K562 (cell line): ENCODE data around the gene PYGB. TPM values are rescaled to one million over a fixed set of nuclear protein-coding genes. Genes with fewer than 3 reads are reported as not detected.

ENCODE experiments used
- ATAC-seq: fragments of 200-7000 bp; cut with Tn5 transposase; 3 replicates; pipeline ENCODE4 v1.9.1; 2020; ENCODE audit warnings: moderate library complexity
- BruUV-seq: library from RNA; stranded (reverse); fragments of 400-500 nt; replicated peaks from 2 replicates; lab custom pipeline; 2021; lab: Mats Ljungman, UMichigan
- CTCF ChIA-PET: fragments of 300-600 bp; formaldehyde crosslinking; extraction: SDS; loops from one replicate; lab custom pipeline; 2021; ENCODE audit warnings: low intra/inter-chr PET ratio; lab: Yijun Ruan, JAX
- POLR2A ChIA-PET: fragments of 300-600, 350-650 bp; sonication (Branson Sonifier 250); formaldehyde crosslinking; extraction: SDS; loops from one replicate; lab custom pipeline; 2021; ENCODE audit warnings: antibody characterized with exemption, inconsistent platforms; lab: Yijun Ruan, JAX
- DNase-seq, 4 experiments: peaks; one replicate each; pipeline versions ENCODE4 v3.0.0 to v3.0.0-alpha.2; 2011 to 2018; ENCODE audit warnings: low spot score in 3 of 4, mixed read lengths in 3 of 4; ENCODE audit errors: extremely low read depth in 1 of 4
- FAIRE-seq: peaks from 2 replicates; lab custom pipeline; 2011; peaks lifted over from hg19 to GRCh38; lab: Jason Lieb, UNC
- H2AFZ ChIP-seq: 2 replicates; pipeline ENCODE4 v1.6.0; 2011; ENCODE audit warnings: low read depth, low read length, control low read depth, inconsistent platforms
- H3K27ac ChIP-seq: fragments of 200-600 bp; 3 replicates; pipeline ENCODE4 v1.8.0; 2011; ENCODE audit warnings: low read depth, mild to moderate bottlenecking, control low read depth, inconsistent platforms, low read length, moderate library complexity, mixed read lengths; ENCODE audit errors: extremely low read depth
- H3K27me3 ChIP-seq, 2 experiments: fragments of 300-600 bp in 1 of 2; 2 replicates in 1 of 2; 3 replicates in 1 of 2; pipeline versions ENCODE4 v1.6.0 to v1.8.0; 2011; ENCODE audit warnings: inconsistent platforms in 2 of 2, low read length in 2 of 2, mild to moderate bottlenecking in 1 of 2, mixed read lengths in 1 of 2, moderate library complexity in 1 of 2; ENCODE audit not compliant: control insufficient read depth in 2 of 2, insufficient read depth in 2 of 2
- H3K36me3 ChIP-seq: fragments of 300-600 bp; 3 replicates; pipeline ENCODE4 v1.8.0; 2011; ENCODE audit warnings: mild to moderate bottlenecking, low read length, inconsistent platforms; ENCODE audit not compliant: control insufficient read depth, insufficient read depth
- H3K4me1 ChIP-seq, 2 experiments: fragments of 200-600 bp in 1 of 2; replicated peaks in 1 of 2; 2 replicates in 1 of 2; 3 replicates in 1 of 2; pipeline versions ENCODE4 v1.5.1 to v1.8.0; 2011; ENCODE audit warnings: inconsistent platforms in 2 of 2, low read length in 2 of 2, mild to moderate bottlenecking in 1 of 2, mixed read lengths in 1 of 2, moderate library complexity in 1 of 2; ENCODE audit not compliant: control insufficient read depth in 2 of 2, insufficient read depth in 2 of 2
- H3K4me2 ChIP-seq: 2 replicates; pipeline ENCODE4 v1.6.1; 2011; ENCODE audit warnings: low read length, control low read depth, inconsistent platforms, mixed read lengths; ENCODE audit not compliant: insufficient read depth
- H3K4me3 ChIP-seq: fragments of 200-600 bp; sonication (generic), shearing (Covaris generic); 2 replicates; pipeline ENCODE4 v1.5.1; 2016; ENCODE audit warnings: control low read depth, inconsistent platforms
- H3K79me2 ChIP-seq: fragments of 200-600 bp; 3 replicates; pipeline ENCODE4 v1.8.0; 2011; ENCODE audit warnings: low read length, inconsistent platforms; ENCODE audit not compliant: control insufficient read depth, insufficient read depth
- H3K9ac ChIP-seq, 2 experiments: 2 replicates each; pipeline versions ENCODE4 v1.6.0 to v1.6.1; 2011; ENCODE audit warnings: low read depth in 2 of 2, low read length in 2 of 2, control low read depth in 1 of 2, inconsistent platforms in 1 of 2, mild to moderate bottlenecking in 1 of 2, mixed read lengths in 1 of 2; ENCODE audit not compliant: insufficient read depth in 1 of 2
- H3K9me1 ChIP-seq: one replicate; pipeline ENCODE4 v1.6.0; 2011; ENCODE audit warnings: inconsistent platforms, mild to moderate bottlenecking, low read length, moderate library complexity; ENCODE audit not compliant: control insufficient read depth, insufficient read depth
- H3K9me3 ChIP-seq: replicated peaks from 2 replicates; pipeline ENCODE4 v1.5.1; 2011; ENCODE audit warnings: low read depth, low read length, inconsistent platforms; ENCODE audit not compliant: control insufficient read depth, insufficient read depth
- H4K20me1 ChIP-seq: replicated peaks from 2 replicates; pipeline ENCODE4 v1.6.1; 2011; ENCODE audit warnings: low read length, inconsistent platforms, mixed read lengths; ENCODE audit not compliant: control insufficient read depth, insufficient read depth
- BRCA1 ChIP-seq, 2 experiments: fragments of 450-650 bp in 1 of 2; sonication (generic) in 1 of 2; formaldehyde crosslinking in 1 of 2; IDR thresholded peaks; 2 replicates each; pipeline versions ENCODE4 v1.5.0 to v1.6.1; 2017 to 2020; ENCODE audit warnings: mild to moderate bottlenecking in 1 of 2, missing genetic modification reagents in 1 of 2
- CHAMP1 ChIP-seq: fragments of 450-650 bp; IDR thresholded peaks from 2 replicates; pipeline ENCODE4 v1.6.1; 2016; ENCODE audit warnings: mild to moderate bottlenecking
- EWSR1 ChIP-seq: fragments of 450-650 bp; IDR thresholded peaks from 2 replicates; pipeline ENCODE4 v1.6.1; 2018; ENCODE audit warnings: borderline replicate concordance, mild to moderate bottlenecking, low read depth, moderate library complexity; ENCODE audit not compliant: partially characterized antibody
- L3MBTL2 ChIP-seq: fragments of 450-650 bp; IDR thresholded peaks from 2 replicates; pipeline ENCODE4 v1.6.1; 2016; ENCODE audit warnings: mild to moderate bottlenecking, moderate library complexity
- MAX ChIP-seq: sonication (generic); formaldehyde crosslinking; IDR thresholded peaks from 2 replicates; pipeline ENCODE4 v1.9.0; 2022; ENCODE audit warnings: mild to moderate bottlenecking, missing genetic modification reagents
- MTA2 ChIP-seq: fragments of 450-650 bp; IDR thresholded peaks from 2 replicates; pipeline ENCODE4 v1.6.1; 2016; ENCODE audit warnings: low read depth
- NFRKB ChIP-seq: fragments of 450-650 bp; IDR thresholded peaks from 2 replicates; pipeline ENCODE4 v1.6.1; 2016; ENCODE audit warnings: low read depth
- POLR2G ChIP-seq: fragments of 200-400 bp; formaldehyde crosslinking; IDR thresholded peaks from 2 replicates; pipeline ENCODE4 v1.6.1; 2017; ENCODE audit warnings: low read depth, mild to moderate bottlenecking, antibody characterized with exemption, low read length, moderate library complexity
- POU5F1 ChIP-seq: fragments of 150-350 bp; IDR thresholded peaks from 2 replicates; pipeline ENCODE4 v1.6.1; 2014; ENCODE audit warnings: borderline replicate concordance, low read length, low read depth, mild to moderate bottlenecking; ENCODE audit not compliant: partially characterized antibody
- PREB ChIP-seq: sonication (generic); formaldehyde crosslinking; IDR thresholded peaks from 2 replicates; pipeline ENCODE4 v1.8.1; 2023; ENCODE audit warnings: mild to moderate bottlenecking, missing genetic modification reagents
- SNIP1 ChIP-seq: fragments of 450-650 bp; IDR thresholded peaks from 2 replicates; pipeline ENCODE4 v1.7.1; 2017; ENCODE audit warnings: low read depth, mild to moderate bottlenecking
- ZHX1 ChIP-seq: fragments of 150-350 bp; conservative IDR thresholded peaks from 2 replicates; pipeline ENCODE4 v1.6.1; 2014; ENCODE audit warnings: low read length
- ZNF512 ChIP-seq: IDR thresholded peaks from 2 replicates; pipeline ENCODE4 v1.6.1; 2016; ENCODE audit warnings: missing genetic modification characterization, missing compliant biosample characterization
- WGBS: fragments of 100-300 bp; shearing (Covaris generic); methylation state at CpG from one replicate; pipeline ENCODE4 v1.1.6; 2016; ENCODE audit warnings: low coverage, mixed read lengths; ENCODE audit not compliant: insufficient coverage; ENCODE audit errors: missing lambda C conversion rate; 5-methylcytosine and 5-hydroxymethylcytosine counted together
- in situ Hi-C: fragments of 300-500 bp; cut with MboI; formaldehyde crosslinking; loops from 4 replicates; pipeline ENCODE4 v1.15.0; 2018; ENCODE audit warnings: inconsistent platforms, mixed read lengths
- intact Hi-C: fragments of 100-400 bp; cut with micrococcal nuclease; formaldehyde crosslinking; loops from 2 replicates; pipeline ENCODE4 v1.14.2; 2022
- polyA plus RNA-seq, 8 experiments: library from polyadenylated mRNA; depleted of rRNA in 4 of 8; stranded (reverse) in 5 of 8; unstranded in 3 of 8; fragments of >200 nt; fragmentation: Nextera tagmentation in 2 of 8; fragmentation: Illumina TruSeq in 1 of 8; extraction: Ambion mirVana in 2 of 8; extraction: Trizol in 1 of 8; gene quantifications; 2 replicates each; pipeline versions ENCODE4 v1.2.1 to v1.2.3, GENCODE V29; 2011 to 2014; ENCODE audit warnings: inconsistent platforms in 1 of 8, missing spikeins in 1 of 8
- total RNA-seq, 7 experiments: library from RNA; depleted of rRNA in 6 of 7; stranded (reverse); fragments of >200 nt in 6 of 7; fragmentation: Illumina TruSeq in 2 of 7; extraction: Trizol in 2 of 7; gene quantifications; 2 replicates each; pipeline versions ENCODE4 v1.2.1 to v1.2.3, GENCODE V29; 2011 to 2021; ENCODE audit warnings: low replicate concordance in 1 of 7

Gene PYGB
- total and polyA plus RNA-seq, 9 of the 15 experiments (the other 6 are each of a cell fraction or from before 2014, with no cell fraction given): 0.34 to 18.0 (median 9.8) TPM

- no peak overlapping the region for H2AFZ ChIP-seq
- no peaks in the 10 kb centered on the region for H3K4me1 ChIP-seq
- intact Hi-C loops: no loop called here
- DNase-seq (no peak), ATAC-seq (no peak), FAIRE-seq (no peak)
- no peak overlapping the region for H3K4me2 ChIP-seq
- H4K20me1 ChIP-seq: no peaks in the 10 kb centered on the region
- ChIA-PET POLR2A (no interaction called here), CTCF (no interaction called here)
- no peak overlapping the region for H3K27ac ChIP-seq
- TF ChIP-seq ZNF512 (tag) (no peak), POU5F1 (no peak), BRCA1 (IDR thresholded peaks at IDR 0.05) (no peak), BRCA1 (CRISPR knock-in tag; IDR thresholded peaks at IDR 0.05) (no peak), CHAMP1 (no peak), PREB (CRISPR knock-in tag) (no peak), MTA2 (no peak), SNIP1 (no peak), L3MBTL2 (no peak), ZHX1 (no peak), POLR2G (no peak), EWSR1 (no peak), MAX (CRISPR knock-in tag) (no peak), NFRKB (no peak)
- in situ Hi-C loops: no loop called here
- no peaks in the 10 kb centered on the region for H3K9me3 ChIP-seq
- no peaks in the 10 kb centered on the region for H3K79me2 ChIP-seq
- H3K27me3 ChIP-seq: no peaks in the 10 kb centered on the region
- peaks cover 5% of the 10 kb centered on the region; the same call in 1 of the 3 replicates for H3K36me3 ChIP-seq
- no TSS peak for BruUV-seq
- no peak overlapping the region for H3K4me3 ChIP-seq
- H3K9me1 ChIP-seq: no peaks in the 10 kb centered on the region
- no peak overlapping the region for H3K9ac ChIP-seq
- WGBS: 84% methylated on average over 19 of the region's 24 CpGs
Observed at GRCh38 chr20:25283221-25283951, 35.5 kb downstream of the PYGB start.
